Activated CD8-positive, alpha-beta memory T cell treated with anti-CD3 and anti-CD28 coated beads, Interleukin-2, amount 50 U/mL, for 4 hours (primary cell): ENCODE results near the gene MCF2L2.
A peak's percentile ranks its signal among the peaks of the same experiment; 100 is the strongest.
"Not testable (repeated sequence)": the region's sequence is repeated elsewhere in the genome, so short reads cannot be mapped to it uniquely, and the experiment has no call there.

Source experiments
- DNase-seq: peaks from one replicate; pipeline ENCODE4 v3.0.0-alpha.2; 2020

The MCF2L2 gene, protein sequence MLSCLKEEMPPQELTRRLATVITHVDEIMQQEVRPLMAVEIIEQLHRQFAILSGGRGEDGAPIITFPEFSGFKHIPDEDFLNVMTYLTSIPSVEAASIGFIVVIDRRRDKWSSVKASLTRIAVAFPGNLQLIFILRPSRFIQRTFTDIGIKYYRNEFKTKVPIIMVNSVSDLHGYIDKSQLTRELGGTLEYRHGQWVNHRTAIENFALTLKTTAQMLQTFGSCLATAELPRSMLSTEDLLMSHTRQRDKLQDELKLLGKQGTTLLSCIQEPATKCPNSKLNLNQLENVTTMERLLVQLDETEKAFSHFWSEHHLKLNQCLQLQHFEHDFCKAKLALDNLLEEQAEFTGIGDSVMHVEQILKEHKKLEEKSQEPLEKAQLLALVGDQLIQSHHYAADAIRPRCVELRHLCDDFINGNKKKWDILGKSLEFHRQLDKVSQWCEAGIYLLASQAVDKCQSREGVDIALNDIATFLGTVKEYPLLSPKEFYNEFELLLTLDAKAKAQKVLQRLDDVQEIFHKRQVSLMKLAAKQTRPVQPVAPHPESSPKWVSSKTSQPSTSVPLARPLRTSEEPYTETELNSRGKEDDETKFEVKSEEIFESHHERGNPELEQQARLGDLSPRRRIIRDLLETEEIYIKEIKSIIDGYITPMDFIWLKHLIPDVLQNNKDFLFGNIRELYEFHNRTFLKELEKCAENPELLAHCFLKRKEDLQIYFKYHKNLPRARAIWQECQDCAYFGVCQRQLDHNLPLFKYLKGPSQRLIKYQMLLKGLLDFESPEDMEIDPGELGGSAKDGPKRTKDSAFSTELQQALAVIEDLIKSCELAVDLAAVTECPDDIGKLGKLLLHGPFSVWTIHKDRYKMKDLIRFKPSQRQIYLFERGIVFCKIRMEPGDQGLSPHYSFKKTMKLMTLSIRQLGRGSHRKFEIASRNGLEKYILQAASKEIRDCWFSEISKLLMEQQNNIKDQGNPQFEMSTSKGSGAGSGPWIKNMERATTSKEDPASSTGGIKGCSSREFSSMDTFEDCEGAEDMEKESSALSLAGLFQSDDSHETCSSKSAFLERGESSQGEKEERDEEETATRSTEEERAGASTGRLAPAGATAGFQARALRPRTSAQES

DNA sequence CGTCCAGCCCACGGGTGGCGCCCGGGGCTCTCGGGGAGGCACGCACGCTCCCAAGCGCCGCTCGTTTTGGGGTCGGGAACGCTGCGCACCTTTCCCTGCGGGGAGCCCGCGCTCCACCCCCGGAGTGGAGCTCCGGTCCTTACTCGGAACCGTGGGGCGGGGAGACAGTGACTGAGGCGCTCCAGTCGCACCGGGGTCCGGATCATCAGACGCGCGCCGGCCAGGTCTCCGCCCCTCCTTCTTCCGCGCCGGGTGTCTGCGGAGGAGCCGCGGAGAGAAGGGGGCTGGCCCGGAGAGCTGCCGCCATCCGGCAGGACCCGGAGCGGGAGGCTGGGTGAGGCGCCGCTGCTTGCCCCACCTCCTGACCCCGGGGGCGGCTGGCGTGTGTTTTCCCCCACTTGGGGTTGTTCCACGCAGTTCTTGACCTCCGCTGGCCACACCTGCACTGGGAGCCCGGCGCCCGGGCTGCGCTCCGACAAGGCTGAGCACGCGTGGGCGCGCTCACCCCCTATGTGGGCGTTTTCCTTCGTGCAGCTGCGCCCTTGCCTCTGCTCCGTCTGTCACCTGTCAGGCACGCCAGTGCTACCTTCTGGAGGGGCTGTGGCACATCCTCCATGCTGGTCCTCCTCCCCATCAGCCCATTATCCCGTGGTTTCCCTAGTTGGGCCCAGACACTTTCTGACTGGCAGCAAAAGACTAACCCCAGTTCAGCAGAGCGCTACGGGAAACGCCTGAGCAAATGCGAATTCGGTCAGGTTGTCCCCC, at the start of gene MCF2L2:
MCF2L2 (minus strand) TSS at position 173 of the 765 bp plus-strand sequence. CDS start 642 bp downstream, outside the sequence.
- DNase-seq: peak; percentile 75

DNA sequence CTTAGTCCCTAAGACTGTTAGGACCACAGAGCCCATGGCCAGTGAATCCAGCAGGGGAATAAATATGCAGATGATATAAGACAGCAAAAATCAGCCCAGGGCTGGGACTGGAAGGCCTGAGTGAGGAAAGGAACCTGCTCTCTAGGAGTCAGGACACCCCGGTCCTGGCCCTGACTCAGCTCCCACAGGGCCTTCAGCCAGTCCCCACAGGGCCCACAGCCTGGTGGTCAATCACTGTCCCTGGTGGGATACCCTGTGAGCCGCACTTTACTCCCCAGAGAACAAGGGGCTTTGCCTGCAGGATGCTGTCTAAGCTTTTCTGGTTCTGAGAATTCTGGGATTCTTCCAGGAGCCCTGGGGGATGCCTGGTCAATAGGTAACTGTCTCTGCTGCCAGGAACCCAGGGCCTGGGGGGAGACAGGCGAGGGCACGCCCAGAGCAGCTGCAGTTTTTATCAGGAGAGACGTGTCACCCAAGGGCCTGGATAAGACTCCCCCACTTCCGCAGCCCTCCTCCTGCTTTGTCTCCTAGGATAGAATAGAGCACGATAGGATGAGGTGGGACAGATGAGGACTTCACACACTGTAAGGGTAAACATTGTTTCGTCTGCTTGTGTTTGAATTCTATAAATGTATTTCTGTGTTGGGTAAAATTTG, 49.5 kb upstream of the MCF2L2 start:
- DNase-seq: no peak

DNA sequence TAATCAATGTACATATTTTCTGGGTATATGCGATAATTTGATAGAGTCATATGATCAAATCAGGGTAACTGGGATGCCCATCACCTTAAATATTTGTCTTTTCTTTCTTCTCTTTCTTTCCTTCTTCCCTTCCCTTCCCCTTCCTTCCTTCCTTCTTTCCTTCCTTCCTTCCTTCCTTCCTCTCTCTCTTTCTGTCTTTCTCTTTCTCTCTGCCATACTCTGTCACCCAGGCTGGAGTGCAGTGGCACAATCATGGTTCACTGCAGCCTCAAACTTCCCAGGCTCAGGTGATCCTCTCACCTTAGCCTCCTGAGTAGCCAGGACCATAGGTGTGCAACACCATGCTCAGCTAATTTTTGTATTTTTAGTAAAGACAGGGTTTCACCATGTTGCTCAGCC, 47.3 kb upstream of the MCF2L2 start:
- DNase-seq: not testable (repeated sequence)

DNA sequence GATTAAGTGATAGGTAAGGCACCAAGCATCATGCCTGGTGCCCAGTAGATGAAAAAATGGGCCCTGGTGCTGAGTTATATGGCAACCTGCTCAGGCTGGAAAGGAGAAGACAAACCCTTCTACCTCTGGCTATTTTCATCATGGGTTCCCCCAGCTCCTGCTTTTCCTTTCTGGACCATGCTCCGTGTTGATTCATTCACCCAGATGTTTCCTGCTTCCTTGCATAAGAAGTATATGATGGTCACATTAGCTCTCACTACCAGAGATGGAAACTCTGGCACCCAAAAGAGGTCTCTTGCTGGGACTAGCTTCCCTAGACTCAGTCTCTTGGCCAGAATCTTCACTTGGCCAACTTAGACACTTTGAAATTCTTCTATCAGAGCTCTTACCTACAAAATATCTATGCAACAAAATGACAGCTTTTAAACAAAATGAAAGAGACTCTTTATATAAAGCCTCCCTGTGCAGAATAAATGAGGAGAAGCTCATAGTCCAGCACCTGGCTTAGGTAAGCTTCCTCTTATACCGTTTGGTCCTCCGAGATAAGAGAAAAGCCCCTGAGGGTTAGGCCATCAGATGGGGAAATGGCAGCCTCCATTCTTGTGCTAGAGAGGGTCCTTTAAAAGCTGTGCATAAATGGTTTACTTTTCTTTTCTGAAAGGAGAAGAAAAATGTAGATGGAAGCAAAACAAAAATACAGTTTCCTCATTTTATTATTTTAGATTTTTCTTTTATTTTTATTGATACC, 46.8 kb upstream of the MCF2L2 start:
- DNase-seq: no peak

DNA sequence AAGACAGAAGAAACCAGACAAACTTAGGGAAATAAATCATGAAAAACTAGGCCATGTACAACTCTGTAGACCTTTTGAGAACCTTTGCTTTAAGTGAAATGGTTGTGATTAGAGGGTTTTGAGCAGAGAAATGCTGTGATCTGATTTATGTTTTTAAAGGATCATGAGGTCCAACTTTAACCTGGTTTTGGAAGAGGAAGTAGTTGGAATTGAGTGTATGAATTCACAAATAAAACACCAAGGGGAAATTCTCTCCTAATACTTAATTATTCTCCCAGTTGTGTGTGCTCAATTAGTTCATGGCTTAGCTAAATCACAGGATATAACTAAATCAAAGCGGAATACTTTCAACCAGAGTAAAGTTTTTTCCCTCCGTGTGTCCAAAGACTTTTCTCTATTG, 45.5 kb upstream of the MCF2L2 start:
- DNase-seq: no peak

DNA sequence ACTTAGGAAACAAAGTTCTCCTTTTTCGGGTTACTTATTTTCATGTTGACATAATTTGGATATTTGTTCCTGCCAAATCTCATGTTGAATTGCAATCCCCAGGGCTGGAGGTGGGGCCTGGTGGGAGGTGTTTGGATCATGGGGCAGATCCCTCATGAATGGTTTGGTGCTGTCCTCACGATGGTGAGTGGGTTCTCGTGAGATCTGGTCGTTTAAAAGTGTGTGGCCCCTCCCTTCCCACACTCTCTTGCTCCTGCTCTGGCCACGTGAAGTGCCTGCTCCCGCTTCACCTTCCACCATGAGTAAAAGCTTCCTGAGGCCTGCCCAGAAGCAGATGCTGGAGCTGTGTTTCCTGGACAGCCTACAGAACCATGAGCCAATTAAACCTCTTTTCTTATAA, 43.7 kb upstream of the MCF2L2 start:
- DNase-seq: no peak

DNA sequence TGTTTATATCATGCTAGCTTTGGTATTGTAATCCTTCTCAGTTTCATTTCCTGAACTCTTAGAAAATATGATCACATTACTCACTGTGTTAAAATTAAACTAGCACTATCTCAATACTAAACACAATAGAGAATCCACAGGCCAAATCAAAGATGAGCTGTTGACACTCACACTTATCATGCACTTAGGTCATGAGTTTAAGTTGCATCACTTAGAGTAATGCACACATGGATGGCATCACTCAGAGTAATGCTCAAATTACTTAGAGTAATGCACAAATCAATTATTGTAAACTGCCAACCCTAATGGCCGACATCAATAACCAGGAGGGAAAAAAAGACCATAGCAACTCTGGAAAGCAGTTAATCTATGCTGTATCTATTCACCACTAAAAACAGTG, 40.0 kb upstream of the MCF2L2 start:
- no peak for DNase-seq

DNA sequence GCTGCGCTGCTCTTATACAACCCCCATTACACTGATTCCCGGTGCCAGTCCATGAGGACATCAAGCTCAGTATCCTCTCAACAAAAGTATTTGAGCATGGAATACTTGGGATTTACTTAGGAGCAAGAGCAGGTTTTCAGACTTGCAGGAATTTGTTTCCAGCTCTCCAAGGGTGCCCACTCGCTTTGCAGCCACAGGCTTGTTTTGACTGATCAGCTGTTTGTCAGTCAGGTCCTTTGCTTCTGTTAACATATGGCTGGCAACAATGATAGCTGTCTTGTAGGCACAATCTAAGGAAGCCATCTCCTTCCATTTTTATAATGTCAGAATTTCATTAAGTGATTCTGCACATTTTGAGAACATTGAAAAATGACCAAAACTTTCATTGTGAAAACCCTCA, 38.2 kb upstream of the MCF2L2 start:
- no peak for DNase-seq

DNA sequence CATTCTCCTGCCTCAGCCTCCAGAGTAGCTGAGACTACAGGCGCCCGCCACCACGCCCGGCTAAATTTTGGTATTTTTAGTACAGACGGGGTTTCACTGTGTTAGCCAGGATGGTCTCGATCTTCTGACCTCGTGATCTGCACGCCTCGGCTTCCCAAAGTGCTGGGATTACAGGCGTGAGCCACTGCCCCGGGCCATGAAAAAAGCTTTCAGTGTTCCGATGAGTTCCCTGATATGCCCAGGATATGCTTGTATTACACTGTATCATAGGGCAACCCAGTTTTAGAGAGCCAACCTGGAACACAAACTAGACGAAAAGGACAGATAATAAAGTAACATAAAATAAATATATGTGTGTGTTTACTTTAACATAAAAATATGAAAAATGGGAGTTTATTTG, 37.3 kb upstream of the MCF2L2 start:
- DNase-seq: not testable (repeated sequence)

DNA sequence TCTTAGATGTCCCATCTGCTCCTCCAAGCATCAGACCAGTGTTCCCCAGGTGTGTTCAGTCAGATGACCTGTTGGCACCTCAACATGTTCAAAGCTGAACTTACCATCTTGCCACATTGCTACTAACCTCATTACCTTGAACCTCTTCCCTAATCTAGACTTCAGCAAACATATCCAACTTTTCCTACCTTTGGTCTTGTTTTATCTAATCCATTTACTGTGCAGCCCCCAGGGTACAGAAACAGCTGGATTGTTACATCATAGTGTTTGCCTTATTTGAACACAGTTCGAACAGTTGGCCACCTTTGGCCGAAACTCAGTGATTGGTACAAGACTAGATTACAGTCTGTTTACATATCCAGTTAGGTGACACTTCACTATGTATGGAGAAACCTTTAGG, 36.1 kb upstream of the MCF2L2 start:
- no peak for DNase-seq

DNA sequence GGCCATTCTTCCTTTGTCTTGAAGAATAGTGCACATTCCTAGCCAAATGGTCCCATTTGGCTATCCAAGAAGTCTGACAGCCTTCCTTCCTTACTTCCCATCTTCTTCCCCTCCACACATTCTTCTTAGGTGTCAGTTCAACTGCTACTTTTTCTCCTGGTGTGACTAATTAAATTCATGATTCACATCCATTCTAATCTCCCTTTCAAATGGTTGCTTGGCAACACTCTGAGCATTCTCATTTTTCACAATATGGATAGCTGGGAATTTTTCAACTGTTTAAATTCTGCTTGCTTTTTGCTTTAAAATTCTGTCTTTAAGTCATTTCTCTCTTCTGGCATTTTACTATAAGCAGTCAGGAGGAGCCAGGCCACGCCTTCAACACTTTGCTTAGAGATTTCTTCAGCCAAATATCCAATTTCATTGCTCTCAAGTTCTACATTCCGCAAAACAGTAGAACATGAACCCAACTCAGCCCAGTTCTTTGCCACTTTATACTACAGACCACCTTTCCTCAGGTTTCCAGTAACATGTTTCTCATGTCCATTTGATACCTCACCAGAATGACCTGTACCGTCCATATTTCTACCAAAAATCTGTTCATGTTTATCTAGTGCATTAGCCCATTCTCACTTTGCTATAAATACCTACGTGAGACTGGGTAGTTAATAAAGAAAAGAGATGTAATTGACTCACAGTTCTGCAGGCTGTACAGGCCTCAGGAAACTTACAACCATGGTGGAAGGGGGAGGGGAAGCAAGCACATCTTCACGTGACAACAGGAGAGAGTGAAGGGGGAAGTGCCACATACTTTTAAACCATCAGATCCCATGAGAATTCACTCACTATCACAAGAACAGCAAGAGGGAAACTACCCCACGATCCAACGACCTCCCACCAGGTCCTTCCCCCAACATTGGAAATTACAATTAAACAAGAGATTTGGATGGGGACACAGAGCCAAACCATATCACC, 31.9 kb upstream of the MCF2L2 start:
- DNase-seq: no peak

DNA sequence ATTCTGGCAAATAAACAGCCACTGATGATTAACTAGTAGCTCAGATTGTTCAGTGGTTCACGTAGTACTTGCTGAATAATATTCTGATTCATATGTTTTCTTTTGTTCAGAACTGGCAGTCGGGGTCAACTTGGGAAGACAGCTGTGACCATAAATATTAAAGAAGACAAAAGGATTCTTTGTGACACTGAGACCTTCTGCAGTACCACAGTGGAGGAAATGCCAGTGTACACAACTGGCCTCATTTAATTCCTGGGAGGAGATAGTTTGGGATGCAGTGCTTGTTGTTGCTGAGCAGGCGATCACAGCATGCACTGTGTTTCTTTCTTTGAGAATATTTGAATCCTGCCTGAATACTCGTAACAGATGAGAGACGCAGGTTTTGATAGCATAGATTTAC, 26.7 kb upstream of the MCF2L2 start:
- no peak for DNase-seq

DNA sequence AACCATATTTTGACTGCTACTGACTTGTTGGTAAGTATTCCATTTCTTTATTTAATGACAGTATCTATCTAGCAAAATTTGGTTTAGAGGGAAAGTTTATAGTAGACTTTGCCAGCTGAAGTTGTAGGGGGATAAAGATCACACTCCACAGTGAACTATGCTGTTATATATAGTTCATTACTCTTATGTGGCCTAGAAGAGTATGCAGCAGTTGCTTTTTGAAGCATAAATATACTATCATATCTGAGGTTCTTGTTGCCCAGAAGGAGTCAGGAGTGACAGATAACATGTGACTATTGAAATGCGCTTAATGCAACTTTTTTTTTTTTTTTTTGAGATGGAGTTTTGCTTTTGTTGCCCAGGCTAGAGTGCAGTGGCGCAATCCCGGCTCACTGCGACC, 25.6 kb upstream of the MCF2L2 start:
- no peak for DNase-seq

DNA sequence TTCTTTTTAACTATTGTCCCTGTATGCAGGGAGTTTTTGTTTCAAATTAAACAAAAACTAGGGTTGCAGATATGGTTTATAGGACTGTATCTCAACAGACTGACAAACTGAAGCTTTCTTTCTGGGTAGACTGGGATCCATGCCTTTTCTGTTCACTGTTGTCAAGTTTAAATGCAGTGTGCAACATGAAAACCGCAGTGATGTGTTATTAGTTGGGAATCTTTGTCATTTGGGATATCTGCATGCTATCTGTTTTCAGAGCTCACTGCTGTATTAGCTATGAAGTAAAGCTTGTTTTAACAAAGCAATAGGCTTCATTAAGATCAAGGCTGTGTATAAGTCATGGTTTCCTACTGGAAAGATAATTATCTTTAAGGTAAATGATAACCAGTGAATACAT, 21.4 kb upstream of the MCF2L2 start:
- no peak for DNase-seq

DNA sequence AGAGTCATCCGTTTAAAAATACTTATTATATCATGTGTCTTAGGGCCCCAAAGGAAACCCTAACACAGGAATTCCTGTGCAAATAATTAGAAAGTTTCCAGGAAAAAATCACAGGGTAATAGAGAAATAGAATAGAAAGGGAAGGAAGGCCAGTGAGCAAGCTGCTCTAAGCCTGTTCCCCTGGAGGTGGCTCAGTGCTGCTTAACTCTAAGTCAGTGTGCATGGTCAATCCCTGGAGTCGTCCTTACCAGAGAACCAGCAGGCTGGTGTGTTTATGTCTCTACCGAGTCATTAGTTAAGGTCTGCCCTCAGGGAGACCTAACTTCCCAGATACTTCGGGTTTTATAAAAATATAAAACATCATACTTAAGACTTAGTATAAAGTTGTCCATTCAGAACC, 21.0 kb upstream of the MCF2L2 start:
- DNase-seq: no peak

DNA sequence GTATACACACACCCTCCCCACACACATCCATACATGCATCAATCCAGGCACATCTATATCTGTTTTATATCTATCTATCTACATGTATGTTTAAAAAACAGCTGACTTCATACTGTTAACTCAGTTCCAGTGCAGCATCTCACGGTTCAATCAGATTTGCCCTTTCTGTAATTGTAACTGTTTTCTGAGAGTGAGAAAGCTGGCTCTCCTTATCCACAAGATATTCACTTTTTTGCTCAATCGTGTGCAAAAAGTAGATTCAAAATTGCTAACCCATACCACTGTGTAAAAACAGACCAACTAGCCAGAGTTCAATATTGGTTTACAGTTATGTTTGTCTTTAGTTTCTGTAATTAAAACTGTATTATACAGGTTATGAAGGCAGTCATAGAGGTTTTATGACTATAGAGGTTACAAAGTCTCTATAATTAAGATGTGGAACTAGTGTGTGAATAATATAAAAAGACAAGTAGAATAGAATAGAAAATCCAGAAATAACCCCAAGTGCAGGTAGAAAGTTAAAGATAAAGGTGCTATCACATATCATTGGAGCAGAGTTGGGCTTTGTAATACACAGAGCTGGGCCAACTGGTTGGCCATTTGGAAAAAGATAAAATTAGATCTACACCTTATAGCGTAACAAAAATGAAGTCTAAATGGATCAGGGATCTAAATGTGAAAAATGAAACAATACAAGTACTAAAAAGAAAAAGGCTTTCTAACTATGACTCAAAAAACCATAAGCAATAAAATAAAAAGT, 20.1 kb upstream of the MCF2L2 start:
- no peak for DNase-seq

DNA sequence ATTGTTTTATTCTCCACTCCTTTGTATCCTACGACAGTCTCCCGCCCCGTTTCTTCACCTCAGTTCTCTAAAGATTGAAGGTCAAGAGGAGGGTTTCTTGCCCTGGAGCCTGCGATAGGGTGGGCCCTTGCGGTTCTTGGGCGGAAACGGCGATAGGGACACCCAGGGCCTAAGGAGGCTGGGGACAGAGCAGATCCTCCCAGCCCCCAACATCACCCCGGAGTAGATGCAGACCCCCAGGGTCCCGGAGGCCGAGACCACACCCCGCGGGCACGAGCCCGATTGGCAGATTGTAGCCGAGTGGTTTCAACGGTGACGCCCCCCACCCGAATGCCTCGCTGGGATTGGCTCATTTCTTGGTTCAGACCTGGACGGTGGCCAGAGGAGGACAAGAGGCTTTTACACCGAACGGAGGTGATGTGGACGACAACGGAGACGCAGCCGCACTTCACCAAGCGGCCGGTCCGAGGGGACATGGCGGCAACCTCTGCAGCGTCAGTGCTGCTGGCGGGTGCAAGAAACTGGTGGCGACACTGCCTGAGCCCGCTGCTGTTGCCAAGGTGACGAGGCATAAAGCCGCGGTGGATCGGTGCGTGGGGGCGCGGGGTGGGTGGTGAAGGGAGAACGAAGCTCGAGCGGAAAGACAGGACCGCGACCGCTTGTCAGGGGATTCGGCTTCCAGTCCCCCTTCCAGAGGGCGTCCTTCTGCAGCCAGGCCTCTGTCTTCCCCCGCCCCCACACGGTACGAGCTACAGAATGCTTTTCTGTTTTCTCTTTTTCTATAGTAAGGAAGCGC, 19.0 kb upstream of the MCF2L2 start:
- peak; percentile 65 for DNase-seq

DNA sequence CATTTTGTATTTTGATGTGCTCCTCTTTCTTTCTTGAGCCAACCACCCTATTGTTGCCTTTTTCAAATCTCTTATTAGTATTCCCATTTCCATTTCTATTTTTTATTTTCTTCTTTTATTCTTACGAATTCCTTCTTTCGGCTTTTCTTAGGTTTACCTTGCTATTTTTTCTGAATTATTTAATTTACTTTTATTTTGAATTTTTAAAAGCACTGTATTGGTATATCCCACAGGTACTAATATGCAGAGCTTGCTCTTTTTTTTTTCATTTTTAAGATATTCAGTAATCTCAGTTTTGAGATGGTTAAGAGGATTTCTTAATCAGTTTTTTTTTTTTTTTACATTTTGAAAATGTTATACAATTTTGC, 18.4 kb upstream of the MCF2L2 start:
- no peak for DNase-seq

DNA sequence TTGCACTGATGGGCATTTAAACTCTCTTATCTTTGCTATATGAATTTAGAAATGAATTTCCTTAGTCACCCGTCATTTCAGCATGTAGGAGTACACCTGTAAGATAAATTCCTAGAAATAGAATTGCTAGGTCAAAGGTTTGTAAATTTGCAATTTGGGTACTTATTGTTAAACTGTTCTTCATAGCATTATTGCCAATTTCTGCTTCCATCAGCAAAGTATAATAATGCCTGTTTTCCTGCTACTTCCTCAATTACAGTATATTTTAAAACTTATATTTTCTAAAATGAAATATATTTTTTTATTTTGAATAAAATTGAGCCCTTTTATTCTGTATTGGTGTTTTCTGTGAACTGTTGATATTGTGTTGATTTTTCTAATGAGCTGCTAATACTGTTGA, 16.3 kb upstream of the MCF2L2 start:
- DNase-seq: no peak
